HEK293T (cell line): ENCODE measurements around the gene BIRC5.

Source experiments
- ARNT ChIP-seq: fragments of 450-650 bp; IDR thresholded peaks from 2 replicates; pipeline ENCODE4 v1.6.1; 2017; ENCODE audit warnings: mild to moderate bottlenecking
- BHLHE40 ChIP-seq: fragments of 450-650 bp; IDR thresholded peaks from 2 replicates; pipeline ENCODE4 v1.6.1; 2016; ENCODE audit warnings: mild to moderate bottlenecking, moderate library complexity, borderline replicate concordance
- CTBP1 ChIP-seq: fragments of 450-650 bp; IDR thresholded peaks from 2 replicates; pipeline ENCODE4 v1.6.1; 2016; ENCODE audit warnings: borderline replicate concordance
- ELF4 ChIP-seq: fragments of 450-650 bp; IDR thresholded peaks from 2 replicates; pipeline ENCODE4 v1.6.1; 2017; ENCODE audit warnings: antibody characterized with exemption
- FOXA1 ChIP-seq: fragments of 450-650 bp; IDR thresholded peaks from 2 replicates; pipeline ENCODE4 v1.6.1; 2016; ENCODE audit warnings: mild to moderate bottlenecking
- FOXK2 ChIP-seq: fragments of 450-650 bp; IDR thresholded peaks from 2 replicates; pipeline ENCODE4 v1.6.1; 2016; ENCODE audit warnings: mild to moderate bottlenecking
- FOXM1 ChIP-seq: fragments of 450-650 bp; IDR thresholded peaks from 2 replicates; pipeline ENCODE4 v1.6.1; 2017; ENCODE audit warnings: mild to moderate bottlenecking, borderline replicate concordance
- HDGF ChIP-seq: fragments of 450-650 bp; IDR thresholded peaks from 2 replicates; pipeline ENCODE4 v1.6.1; 2017; ENCODE audit warnings: antibody characterized with exemption, borderline replicate concordance
- L3MBTL2 ChIP-seq: fragments of 450-650 bp; conservative IDR thresholded peaks from 2 replicates; pipeline ENCODE4 v1.6.1; 2016; ENCODE audit warnings: mild to moderate bottlenecking
- PKNOX1 ChIP-seq: fragments of 450-650 bp; IDR thresholded peaks from 2 replicates; pipeline ENCODE4 v1.6.1; 2016
- SP1 ChIP-seq: fragments of 450-650 bp; IDR thresholded peaks from 2 replicates; pipeline ENCODE4 v1.6.1; 2017
- SUZ12 ChIP-seq: fragments of 450-650 bp; IDR thresholded peaks from 2 replicates; pipeline ENCODE4 v1.6.1; 2016; ENCODE audit warnings: mild to moderate bottlenecking
- TARDBP ChIP-seq: fragments of 450-650 bp; IDR thresholded peaks from 2 replicates; pipeline ENCODE4 v1.6.1; 2016
- ZNF384 ChIP-seq: fragments of 450-650 bp; IDR thresholded peaks from 2 replicates; pipeline ENCODE4 v1.6.1; 2016

GRCh38 chr17:78214016-78214705 is at the start of gene BIRC5:
- no peak for TF ChIP-seq HDGF
- TF ChIP-seq ELF4: no peak
- TF ChIP-seq ZNF384: no peak
- TF ChIP-seq CTBP1: no peak
- TF ChIP-seq FOXM1: peak; percentile 94
- no peak for TF ChIP-seq BHLHE40
- TF ChIP-seq SP1: no peak
- TF ChIP-seq L3MBTL2: peak; percentile 96
- TF ChIP-seq FOXA1: no peak
- no peak for TF ChIP-seq ARNT
- no peak for TF ChIP-seq FOXK2
- TF ChIP-seq SUZ12: no peak
- no peak for TF ChIP-seq TARDBP
- TF ChIP-seq PKNOX1: no peak
